Fibroblast of lung (primary cell): ENCODE results near the gene OPN1MW3.
"Not testable (repeated sequence)": the region's sequence is repeated elsewhere in the genome, so short reads cannot be mapped to it uniquely, and the experiment has no call there.

Source experiments
- EZH2 ChIP-seq: IDR thresholded peaks from 2 replicates; pipeline ENCODE4 v1.5.1; 2012; ENCODE audit warnings: low read length, control low read depth, mild to moderate bottlenecking; ENCODE audit errors: missing control alignments
- TF ChIP-seq, protein P1 (sequence below), 2 donors: IDR thresholded peaks in 1 of 2; conservative IDR thresholded peaks in 1 of 2; 1 replicate in 1 of 2; 2 replicates in 1 of 2; pipeline ENCODE4 v1.5.1; 2011 to 2012; ENCODE audit warnings: low read length in 2 of 2, control low read depth in 1 of 2, inconsistent platforms in 1 of 2, low read depth in 1 of 2, mild to moderate bottlenecking in 1 of 2

DNA sequence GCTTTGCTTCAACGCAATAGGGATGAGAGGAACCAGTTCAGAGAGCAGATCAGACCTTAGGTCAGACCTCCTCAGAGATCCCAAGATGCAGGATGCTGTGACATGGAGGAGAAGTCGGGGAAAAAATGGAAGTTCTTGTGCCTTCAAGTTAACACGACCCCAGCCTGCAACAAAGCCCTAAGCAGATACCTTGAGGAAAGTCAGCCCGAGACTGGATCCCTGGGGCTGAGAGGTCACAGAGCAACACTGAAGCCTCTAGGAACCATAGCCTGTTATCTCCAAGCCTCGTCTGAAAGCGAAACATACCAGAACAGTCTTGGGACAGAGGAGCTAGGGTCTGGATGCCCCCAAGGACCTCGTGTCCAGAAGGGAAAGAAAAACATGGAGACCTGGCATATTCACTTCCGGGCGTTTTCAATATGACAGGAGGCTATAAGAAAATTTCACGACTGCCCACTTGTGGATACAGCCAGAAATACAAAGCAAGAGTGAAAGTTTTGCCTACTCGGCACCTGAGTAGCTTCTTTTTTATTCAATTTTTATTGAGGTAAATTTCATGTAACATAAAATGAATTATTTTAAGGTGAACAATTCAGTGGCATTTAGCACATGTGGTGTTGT, 18.3 kb upstream of the OPN1MW3 start:
- TF ChIP-seq, protein P1, sequence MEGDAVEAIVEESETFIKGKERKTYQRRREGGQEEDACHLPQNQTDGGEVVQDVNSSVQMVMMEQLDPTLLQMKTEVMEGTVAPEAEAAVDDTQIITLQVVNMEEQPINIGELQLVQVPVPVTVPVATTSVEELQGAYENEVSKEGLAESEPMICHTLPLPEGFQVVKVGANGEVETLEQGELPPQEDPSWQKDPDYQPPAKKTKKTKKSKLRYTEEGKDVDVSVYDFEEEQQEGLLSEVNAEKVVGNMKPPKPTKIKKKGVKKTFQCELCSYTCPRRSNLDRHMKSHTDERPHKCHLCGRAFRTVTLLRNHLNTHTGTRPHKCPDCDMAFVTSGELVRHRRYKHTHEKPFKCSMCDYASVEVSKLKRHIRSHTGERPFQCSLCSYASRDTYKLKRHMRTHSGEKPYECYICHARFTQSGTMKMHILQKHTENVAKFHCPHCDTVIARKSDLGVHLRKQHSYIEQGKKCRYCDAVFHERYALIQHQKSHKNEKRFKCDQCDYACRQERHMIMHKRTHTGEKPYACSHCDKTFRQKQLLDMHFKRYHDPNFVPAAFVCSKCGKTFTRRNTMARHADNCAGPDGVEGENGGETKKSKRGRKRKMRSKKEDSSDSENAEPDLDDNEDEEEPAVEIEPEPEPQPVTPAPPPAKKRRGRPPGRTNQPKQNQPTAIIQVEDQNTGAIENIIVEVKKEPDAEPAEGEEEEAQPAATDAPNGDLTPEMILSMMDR (conservative IDR thresholded peaks at IDR 0.05 in 1 of 2, IDR thresholded peaks at IDR 0.05 in 1 of 2; ENCODE audit: low read depth in 1 of 2, low read length in 2 of 2), result not testable (repeated sequence)
- not testable (repeated sequence) for TF ChIP-seq EZH2
